ENCODE results near the gene ST6GALNAC4.

ST6GALNAC4 gene

GRCh38 chr9:127929625-127929979 lies 12.8 kb upstream of the ST6GALNAC4 start:
- no peak for DNase-seq (ENCODE audit: low read depth)

GRCh38 chr9:127928676-127929624 lies 12.1 kb upstream of the ST6GALNAC4 start:
- no peak for DNase-seq (ENCODE audit: low read depth)

GRCh38 chr9:127927988-127928675 lies 11.3 kb upstream of the ST6GALNAC4 start:
- DNase-seq (ENCODE audit: low read depth) = no peak

GRCh38 chr9:127927201-127927987 lies 10.6 kb upstream of the ST6GALNAC4 start:
- DNase-seq (ENCODE audit: low read depth) = no peak

GRCh38 chr9:127926906-127927200 lies 10.0 kb upstream of the ST6GALNAC4 start:
- DNase-seq (ENCODE audit: low read depth) = no peak

- DNase-seq (ENCODE audit: low read depth) = no peak
Measured at GRCh38 chr9:127925959-127926905, 9.4 kb upstream of the ST6GALNAC4 start.

GRCh38 chr9:127924736-127925444 lies 8.0 kb upstream of the ST6GALNAC4 start:
- DNase-seq (ENCODE audit: low read depth) = no peak

GRCh38 chr9:127923771-127924170 lies 6.9 kb upstream of the ST6GALNAC4 start:
- peak; percentile 95 for DNase-seq (ENCODE audit: low read depth)

GRCh38 chr9:127923046-127923445 lies 6.2 kb upstream of the ST6GALNAC4 start:
- no peak for DNase-seq (ENCODE audit: low read depth)

GRCh38 chr9:127921557-127922120 lies 4.8 kb upstream of the ST6GALNAC4 start:
- DNase-seq (ENCODE audit: low read depth) = no peak

GRCh38 chr9:127920794-127921193 lies 4.0 kb upstream of the ST6GALNAC4 start:
- no peak for DNase-seq (ENCODE audit: low read depth)

GRCh38 chr9:127919253-127919815 lies 2.5 kb upstream of the ST6GALNAC4 start:
- DNase-seq (ENCODE audit: low read depth) = peak; percentile 100

GRCh38 chr9:127918183-127919107 lies 1.6 kb upstream of the ST6GALNAC4 start:
- no peak for DNase-seq (ENCODE audit: low read depth)

GRCh38 chr9:127917603-127918002 lies 762 bp upstream of the ST6GALNAC4 start:
- DNase-seq (ENCODE audit: low read depth) = no peak

- DNase-seq (ENCODE audit: low read depth) = no peak
Measured at GRCh38 chr9:127915801-127916719, 781 bp downstream of the ST6GALNAC4 start.

- DNase-seq (ENCODE audit: low read depth) = no peak
Measured at GRCh38 chr9:127915325-127915752, 1.5 kb downstream of the ST6GALNAC4 start.

- no peak for DNase-seq (ENCODE audit: low read depth)
Measured at GRCh38 chr9:127913682-127914081, 3.2 kb downstream of the ST6GALNAC4 start.

- no peak for DNase-seq (ENCODE audit: low read depth)
Measured at GRCh38 chr9:127912882-127913281, 4.0 kb downstream of the ST6GALNAC4 start.
